Lung (tissue), 12 donors: ENCODE measurements around the gene FAM3A. TPM values are rescaled to one million over a fixed set of nuclear protein-coding genes. Genes with fewer than 3 reads are reported as not detected.

Experiments used
- ATAC-seq: fragments of 200-7000 bp; cut with Tn5 transposase; one replicate; pipeline ENCODE4 v1.9.1; 2020; ENCODE audit warnings: moderate number of reproducible peaks; ENCODE audit not compliant: insufficient read depth, low FRiP score
- DNase-seq, 3 donors: peaks; one replicate each; pipeline ENCODE4 v3.0.0-alpha.2; 2013 to 2017
- H3K27ac ChIP-seq, 2 donors: one replicate each; pipeline ENCODE4 v1.5.1; 2013; ENCODE audit warnings: mild to moderate bottlenecking in 2 of 2, moderate library complexity in 2 of 2, control low read depth in 1 of 2, inconsistent platforms in 1 of 2, low read depth in 1 of 2, low read length in 1 of 2
- H3K27me3 ChIP-seq, 3 donors: one replicate each; pipeline ENCODE4 v1.5.1; 2013; ENCODE audit warnings: low read length in 2 of 3; ENCODE audit not compliant: control insufficient read depth in 3 of 3, insufficient read depth in 3 of 3
- H3K36me3 ChIP-seq, 4 donors: one replicate each; pipeline ENCODE4 v1.5.1; 2013; ENCODE audit warnings: low read length in 4 of 4, mild to moderate bottlenecking in 1 of 4, moderate library complexity in 1 of 4; ENCODE audit not compliant: control insufficient read depth in 4 of 4, insufficient read depth in 4 of 4
- H3K4me1 ChIP-seq, 5 donors: one replicate each; pipeline ENCODE4 v1.5.1; 2013; ENCODE audit warnings: low read length in 5 of 5, mild to moderate bottlenecking in 2 of 5, moderate library complexity in 1 of 5; ENCODE audit not compliant: control insufficient read depth in 5 of 5, insufficient read depth in 5 of 5
- H3K4me3 ChIP-seq: one replicate; pipeline ENCODE4 v1.5.1; 2013; ENCODE audit warnings: mild to moderate bottlenecking, control low read depth, moderate library complexity
- H3K9ac ChIP-seq, 2 donors: one replicate each; pipeline ENCODE4 v1.5.1; 2013; ENCODE audit warnings: low read length in 2 of 2, control low read depth in 1 of 2; ENCODE audit not compliant: insufficient read depth in 1 of 2
- H3K9me3 ChIP-seq, 4 donors: one replicate each; pipeline ENCODE4 v1.5.1; 2013; ENCODE audit warnings: low read length in 3 of 4, mild to moderate bottlenecking in 1 of 4, moderate library complexity in 1 of 4; ENCODE audit not compliant: control insufficient read depth in 4 of 4, insufficient read depth in 3 of 4
- CTCF ChIP-seq: IDR thresholded peaks from 2 replicates; pipeline ENCODE4 v1.5.1; 2012; ENCODE audit warnings: mild to moderate bottlenecking; ENCODE audit errors: control extremely low read depth, extremely low read depth
- WGBS, 2 donors: extraction: QIAGEN DNeasy Blood & Tissue Kit; methylation state at CpG; one replicate each; pipeline ENCODE4 v1.1.7; 2013; 5-methylcytosine and 5-hydroxymethylcytosine counted together
- polyA plus RNA-seq, 2 donors: library from polyadenylated mRNA; stranded (reverse); fragments of 200-250 nt; gene quantifications; one replicate each; pipeline ENCODE4 v1.2.1, GENCODE V29; 2013
- total RNA-seq, 2 donors: library from RNA; depleted of rRNA in 1 of 2; stranded (reverse); fragments of >200 nt in 1 of 2; gene quantifications; one replicate each; pipeline ENCODE4 v1.2.1, GENCODE V29; 2014 to 2021
- donor health status: control.
- donor health status: control.
- donor health status: Bipolar disorder and iron deficiency.
- donor health status: healthy.
- donor health status: DM: yes; HTN: yes; CAD: no.

FAM3A gene
- total and polyA plus RNA-seq, 4 donors: 21.5 to 61.2 (median 46.2) TPM

- Histone ChIP-seq H3K9ac (no peak overlapping the region), H3K4me1 (peaks cover 0 to 8% (median 0%) of the 10 kb centered on the region in 5 donors)
- 82 to 86% methylated on average over 4 of the region's 4 CpGs for WGBS, 2 donors
Measured at GRCh38 chrX:154489182-154489581, 26.9 kb downstream of the FAM3A start.

GRCh38 chrX:154488336-154489075 is 27.5 kb downstream of the FAM3A start:
- no peak for ATAC-seq
- WGBS, 2 donors: 90 to 91% methylated on average over 16 to 20 of the region's 20 CpGs
- no peak overlapping the region for H3K4me3 ChIP-seq
- TF ChIP-seq CTCF: no peak
- DNase-seq: no peak
- no peak overlapping the region for H3K9ac ChIP-seq
- H3K9me3 ChIP-seq: peaks cover 0 to 3% (median 0%) of the 10 kb centered on the region in 4 donors
- H3K27ac ChIP-seq: no peak overlapping the region
- H3K27me3 ChIP-seq: no peaks in the 10 kb centered on the region
- peaks cover 0 to 7% (median under 1%) of the 10 kb centered on the region in 4 donors for H3K36me3 ChIP-seq
- peaks cover 0 to 9% (median 0%) of the 10 kb centered on the region in 5 donors for H3K4me1 ChIP-seq

More at GRCh38 chrX:154489182-154489581, 26.9 kb downstream of the FAM3A start:
- Histone ChIP-seq H3K27ac (peak overlapping the region in 1 of 2 donors; percentile 91), H3K36me3 (peaks cover 0 to 7% (median 0%) of the 10 kb centered on the region in 4 donors), H3K9me3 (peaks cover 0 to 3% (median 0%) of the 10 kb centered on the region in 4 donors), H3K27me3 (no peaks in the 10 kb centered on the region), H3K4me3 (no peak overlapping the region)
- ATAC-seq (no peak), DNase-seq (no peak)
- no peak for TF ChIP-seq CTCF

GRCh38 chrX:154487518-154488290 is 28.3 kb downstream of the FAM3A start:
- peaks cover 0 to 3% (median 0%) of the 10 kb centered on the region in 4 donors for H3K9me3 ChIP-seq
- no peaks in the 10 kb centered on the region for H3K27me3 ChIP-seq
- no peak overlapping the region for H3K27ac ChIP-seq
- no peak for TF ChIP-seq CTCF
- peaks cover 0 to 9% (median 0%) of the 10 kb centered on the region in 5 donors for H3K4me1 ChIP-seq
- no peak overlapping the region for H3K9ac ChIP-seq
- no peak overlapping the region for H3K4me3 ChIP-seq
- ATAC-seq: no peak
- 93 to 94% methylated on average over 25 to 28 of the region's 28 CpGs for WGBS, 2 donors
- H3K36me3 ChIP-seq: peaks cover 0 to 7% (median under 1%) of the 10 kb centered on the region in 4 donors
- DNase-seq: no peak
